ENCODE measurements around the gene IFT20.

Gene IFT20, protein sequence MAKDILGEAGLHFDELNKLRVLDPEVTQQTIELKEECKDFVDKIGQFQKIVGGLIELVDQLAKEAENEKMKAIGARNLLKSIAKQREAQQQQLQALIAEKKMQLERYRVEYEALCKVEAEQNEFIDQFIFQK

DNA sequence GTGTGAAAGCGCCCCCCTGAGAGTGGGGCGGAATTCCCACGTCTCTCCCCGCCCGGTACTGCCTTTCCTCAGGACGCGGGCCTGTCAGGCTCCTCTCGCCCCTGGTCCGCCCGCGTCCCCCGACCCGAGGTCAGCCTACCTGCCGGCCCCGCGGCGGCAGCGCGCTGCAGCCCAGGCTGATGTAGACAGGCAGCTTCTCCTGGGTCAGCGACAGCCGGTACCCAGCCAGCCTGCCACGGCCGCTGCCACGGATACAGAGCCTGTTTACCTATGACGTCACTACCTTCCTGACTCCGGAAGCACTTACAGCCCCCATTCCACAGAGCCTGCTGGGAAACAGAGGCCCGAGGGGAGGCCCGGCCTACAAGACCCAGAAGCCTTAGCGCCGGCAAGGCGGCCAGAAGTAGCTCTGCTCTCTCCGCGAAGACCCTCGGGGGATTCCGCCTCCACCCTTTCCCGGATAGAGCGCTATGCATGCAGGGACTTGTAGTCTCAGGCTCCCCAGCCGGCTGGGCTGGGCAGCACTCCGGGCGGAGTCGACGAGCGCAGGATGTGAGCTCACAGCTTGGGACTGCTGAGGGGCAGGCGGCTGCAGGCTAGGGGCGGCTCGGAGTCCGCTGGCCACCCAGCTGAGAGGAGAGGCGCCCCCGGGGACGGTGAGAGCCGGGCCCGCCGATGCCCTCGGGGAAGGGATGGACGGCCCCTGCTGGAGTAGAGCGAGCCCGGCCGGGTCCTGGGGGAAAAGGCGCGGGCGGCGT, at the start of gene IFT20, which contains the start of gene TNFAIP1:
IFT20 (minus strand) TSS at position 272 of the 758 bp plus-strand sequence. CDS start 3,487 bp downstream, outside the sequence.
TNFAIP1 (plus strand) TSS at position 561 of the 758 bp plus-strand sequence. CDS start 3,761 bp downstream, outside the sequence.
- DNase-seq: peak; percentile 99

DNA sequence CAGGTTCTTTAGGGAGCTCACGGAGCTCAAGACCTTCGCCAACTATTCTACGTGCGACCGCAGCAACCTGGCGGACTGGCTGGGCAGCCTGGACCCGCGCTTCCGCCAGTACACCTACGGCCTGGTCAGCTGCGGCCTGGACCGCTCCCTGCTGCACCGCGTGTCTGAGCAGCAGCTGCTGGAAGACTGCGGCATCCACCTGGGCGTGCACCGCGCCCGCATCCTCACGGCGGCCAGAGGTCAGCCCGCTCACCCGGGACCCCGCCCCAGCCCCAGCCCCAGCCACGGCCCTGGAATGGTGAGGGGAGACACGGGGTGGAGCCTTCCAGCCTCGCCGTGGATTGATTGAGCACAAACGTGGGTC, 49.7 kb upstream of the IFT20 start:
- DNase-seq: no peak

DNA sequence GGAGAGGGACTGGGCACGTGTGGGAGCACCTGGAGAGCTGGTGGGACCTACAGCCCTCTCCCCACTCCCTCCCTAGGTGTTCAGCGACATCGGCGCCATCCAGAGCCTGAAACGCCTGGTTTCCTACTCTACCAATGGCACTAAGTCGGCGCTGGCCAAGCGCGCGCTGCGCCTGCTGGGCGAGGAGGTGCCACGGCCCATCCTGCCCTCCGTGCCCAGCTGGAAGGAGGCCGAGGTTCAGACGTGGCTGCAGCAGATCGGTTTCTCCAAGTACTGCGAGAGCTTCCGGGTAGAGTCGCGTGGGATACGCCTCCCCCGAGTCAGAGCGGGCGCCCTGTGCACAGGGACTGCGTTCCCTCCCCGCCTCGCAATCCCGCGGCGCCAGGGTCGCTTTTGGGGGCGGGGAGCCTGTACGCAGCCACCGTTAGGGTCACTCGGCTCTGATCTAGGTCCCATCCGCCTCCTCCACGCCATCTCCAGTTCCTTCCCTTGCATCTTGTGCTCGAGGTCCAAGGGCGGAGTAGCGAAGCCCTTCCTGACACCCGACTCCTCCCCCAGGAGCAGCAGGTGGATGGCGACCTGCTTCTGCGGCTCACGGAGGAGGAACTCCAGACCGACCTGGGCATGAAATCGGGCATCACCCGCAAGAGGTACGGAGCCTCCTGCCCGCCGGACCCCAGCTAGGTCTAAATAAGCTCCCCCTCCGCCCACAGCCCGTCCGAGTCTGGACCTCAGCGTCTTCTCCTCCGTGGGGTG, 49.2 kb upstream of the IFT20 start:
- DNase-seq: peak; percentile 61

DNA sequence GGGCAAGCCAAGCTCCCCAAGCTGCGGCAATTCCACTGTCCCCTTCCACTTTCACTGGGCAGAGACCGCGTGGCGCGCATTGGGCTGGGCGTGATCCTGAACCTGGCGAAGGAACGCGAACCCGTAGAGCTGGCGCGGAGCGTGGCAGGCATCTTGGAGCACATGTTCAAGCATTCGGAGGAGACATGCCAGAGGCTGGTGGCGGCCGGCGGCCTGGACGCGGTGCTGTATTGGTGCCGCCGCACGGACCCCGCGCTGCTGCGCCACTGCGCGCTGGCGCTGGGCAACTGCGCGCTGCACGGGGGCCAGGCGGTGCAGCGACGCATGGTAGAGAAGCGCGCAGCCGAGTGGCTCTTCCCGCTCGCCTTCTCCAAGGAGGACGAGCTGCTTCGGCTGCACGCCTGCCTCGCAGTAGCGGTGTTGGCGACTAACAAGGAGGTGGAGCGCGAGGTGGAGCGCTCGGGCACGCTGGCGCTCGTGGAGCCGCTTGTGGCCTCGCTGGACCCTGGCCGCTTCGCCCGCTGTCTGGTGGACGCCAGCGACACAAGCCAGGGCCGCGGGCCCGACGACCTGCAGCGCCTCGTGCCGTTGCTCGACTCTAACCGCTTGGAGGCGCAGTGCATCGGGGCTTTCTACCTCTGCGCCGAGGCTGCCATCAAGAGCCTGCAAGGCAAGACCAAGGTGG, 46.0 kb upstream of the IFT20 start:
- no peak for DNase-seq

DNA sequence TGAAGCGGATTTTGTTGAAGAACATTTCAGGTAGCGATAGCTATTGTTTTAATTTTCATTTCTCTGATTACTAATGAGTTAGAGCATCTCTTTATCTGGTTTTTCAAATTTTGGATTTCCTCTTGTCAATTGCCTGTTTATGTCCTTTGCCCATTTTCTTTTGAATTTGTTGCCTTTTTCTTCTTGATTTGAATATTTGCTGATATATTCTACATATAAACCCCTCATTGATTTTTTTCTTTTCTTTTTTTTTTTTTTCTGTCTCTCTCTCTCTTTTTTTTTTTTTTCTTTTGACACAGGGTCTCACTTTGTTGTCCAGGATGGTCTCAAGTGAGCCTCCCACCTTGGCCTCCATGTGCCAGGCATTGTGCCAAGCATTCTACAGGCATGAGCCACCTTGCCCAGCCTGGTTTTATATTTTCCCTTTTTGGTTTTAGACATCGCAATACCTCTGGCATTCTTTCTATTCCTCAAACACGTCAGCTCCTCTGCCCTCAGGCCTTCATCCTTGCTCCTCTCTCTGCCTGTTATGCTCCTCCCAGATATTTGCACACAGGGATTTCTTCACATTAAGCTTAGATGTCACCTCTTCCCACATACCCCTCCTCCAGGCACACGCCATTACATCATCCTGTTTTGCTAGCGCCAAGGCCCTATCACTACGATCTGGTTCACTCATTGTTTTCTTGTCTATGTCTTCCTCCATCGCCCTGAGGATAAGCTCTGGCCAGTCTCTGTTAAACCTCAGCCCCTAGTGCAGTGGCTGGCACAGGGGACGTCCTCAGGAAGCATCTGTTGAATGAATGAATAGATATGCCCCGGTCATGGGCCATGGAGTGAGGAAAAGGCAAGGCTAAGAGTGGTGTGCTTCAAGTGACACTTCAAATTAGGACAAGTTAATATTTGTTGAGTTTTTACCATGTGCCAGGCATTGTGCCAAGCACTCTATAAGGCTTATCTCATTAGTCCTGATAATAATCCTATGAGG, 44.8 kb upstream of the IFT20 start:
- DNase-seq: no peak

DNA sequence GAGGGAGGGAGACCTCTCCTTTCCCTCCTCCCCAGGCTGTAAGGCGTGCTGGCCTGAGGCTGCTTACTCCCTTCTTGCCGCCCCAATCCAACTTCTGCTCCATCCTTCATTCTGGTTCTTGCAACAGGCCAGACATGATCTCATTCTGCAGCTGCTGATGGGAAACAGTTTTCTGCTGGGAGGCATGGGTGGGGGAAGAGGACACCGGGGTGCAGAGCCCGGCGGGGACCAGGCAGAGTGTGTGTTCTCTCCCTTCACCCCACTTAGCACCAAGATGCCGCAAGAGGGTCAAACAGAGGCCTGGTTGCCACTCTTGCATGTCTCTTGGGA, 37.6 kb upstream of the IFT20 start:
- no peak for DNase-seq

DNA sequence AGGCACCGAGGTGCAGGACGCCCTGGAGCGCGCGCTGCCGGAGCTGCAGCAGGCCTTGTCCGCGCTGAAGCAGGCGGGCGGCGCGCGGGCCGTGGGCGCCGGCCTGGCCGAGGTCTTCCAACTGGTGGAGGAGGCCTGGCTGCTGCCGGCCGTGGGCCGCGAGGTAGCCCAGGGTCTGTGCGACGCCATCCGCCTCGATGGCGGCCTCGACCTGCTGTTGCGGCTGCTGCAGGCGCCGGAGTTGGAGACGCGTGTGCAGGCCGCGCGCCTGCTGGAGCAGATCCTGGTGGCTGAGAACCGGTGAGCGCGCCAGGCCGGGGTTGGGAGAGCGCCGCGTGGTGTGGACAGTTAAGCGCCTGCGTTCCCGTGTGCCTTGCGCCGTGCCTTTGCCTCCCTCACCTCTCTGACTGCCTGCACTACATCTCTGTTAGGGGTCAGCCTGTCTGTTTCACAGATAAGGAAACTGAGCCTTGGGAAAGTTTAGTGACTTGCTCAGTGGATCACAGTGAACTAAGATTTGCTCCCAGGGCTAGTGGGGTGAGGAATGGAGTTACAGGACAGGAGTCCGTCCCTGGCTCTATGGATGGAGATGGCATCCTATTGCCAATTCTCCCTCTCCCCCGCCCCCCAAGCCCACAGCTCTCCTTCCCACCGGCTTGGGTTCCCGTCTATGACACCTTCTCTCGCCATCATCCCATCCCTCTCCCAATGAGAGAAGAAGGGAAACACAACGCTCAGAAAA, 37.1 kb upstream of the IFT20 start:
- DNase-seq: peak; percentile 9

DNA sequence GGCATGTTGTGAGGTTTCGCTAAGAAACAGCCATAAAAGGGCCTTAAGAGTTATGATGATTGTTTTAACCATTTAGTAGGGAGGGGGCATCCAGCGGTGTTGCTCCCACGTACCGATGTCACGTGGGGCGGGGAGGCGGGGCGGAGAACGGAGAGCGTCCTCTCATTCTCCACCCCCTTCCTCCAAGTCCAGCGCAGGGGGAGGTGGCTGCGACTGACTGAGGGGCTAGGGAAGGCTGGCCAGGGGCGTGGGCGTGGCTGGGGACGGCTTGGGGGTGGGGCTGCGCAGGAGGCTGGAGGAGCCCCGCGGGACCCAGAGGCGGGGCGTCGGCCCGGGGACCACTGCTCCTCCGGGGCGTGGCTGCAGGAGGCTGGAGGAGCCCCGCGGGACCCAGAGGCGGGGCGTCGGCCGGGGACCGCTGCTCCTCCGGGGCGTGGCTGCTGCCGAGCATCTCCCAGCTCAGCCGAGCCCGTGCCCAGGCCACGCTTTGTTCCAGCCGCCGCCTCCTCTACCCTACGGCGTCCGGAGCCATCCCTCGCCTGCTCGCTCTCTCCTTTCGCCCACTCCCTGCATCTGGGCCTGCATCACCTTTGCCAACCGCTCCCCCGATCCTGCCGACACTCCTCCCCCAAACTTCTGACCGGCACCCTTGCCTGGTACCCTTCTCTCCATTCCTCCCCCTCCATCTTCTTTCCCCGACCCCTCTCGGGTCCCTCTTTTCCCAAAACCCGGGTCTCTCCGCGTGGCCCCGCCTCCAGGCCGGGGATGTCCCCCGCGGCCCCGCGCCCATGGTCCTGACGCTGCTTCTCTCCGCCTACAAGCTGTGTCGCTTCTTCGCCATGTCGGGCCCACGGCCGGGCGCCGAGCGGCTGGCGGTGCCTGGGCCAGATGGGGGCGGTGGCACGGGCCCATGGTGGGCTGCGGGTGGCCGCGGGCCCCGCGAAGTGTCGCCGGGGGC, 36.3 kb upstream of the IFT20 start, which contains the start of gene SARM1:
SARM1 (plus strand) TSS at position 450 of the 958 bp plus-strand sequence; CDS start at position 789, 339 bp downstream.
- DNase-seq: peak; percentile 91

DNA sequence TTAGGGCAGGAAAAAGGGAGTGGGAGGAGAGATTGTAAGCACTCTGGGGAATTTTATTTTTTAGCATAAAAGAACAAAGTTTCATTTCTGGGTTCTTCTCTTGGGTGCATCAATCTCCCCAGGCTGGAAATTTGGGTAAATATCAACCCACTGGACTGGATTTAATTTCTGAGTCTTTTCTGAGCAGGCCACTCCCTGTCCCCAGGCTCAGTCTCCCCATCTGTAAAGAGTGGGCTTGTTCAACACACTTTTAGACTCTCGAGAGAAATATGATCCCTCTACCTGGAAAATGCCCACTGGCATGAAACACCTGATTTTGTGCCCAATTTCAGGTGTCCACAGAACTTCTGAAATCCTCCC, 35.5 kb upstream of the IFT20 start:
- DNase-seq: no peak

DNA sequence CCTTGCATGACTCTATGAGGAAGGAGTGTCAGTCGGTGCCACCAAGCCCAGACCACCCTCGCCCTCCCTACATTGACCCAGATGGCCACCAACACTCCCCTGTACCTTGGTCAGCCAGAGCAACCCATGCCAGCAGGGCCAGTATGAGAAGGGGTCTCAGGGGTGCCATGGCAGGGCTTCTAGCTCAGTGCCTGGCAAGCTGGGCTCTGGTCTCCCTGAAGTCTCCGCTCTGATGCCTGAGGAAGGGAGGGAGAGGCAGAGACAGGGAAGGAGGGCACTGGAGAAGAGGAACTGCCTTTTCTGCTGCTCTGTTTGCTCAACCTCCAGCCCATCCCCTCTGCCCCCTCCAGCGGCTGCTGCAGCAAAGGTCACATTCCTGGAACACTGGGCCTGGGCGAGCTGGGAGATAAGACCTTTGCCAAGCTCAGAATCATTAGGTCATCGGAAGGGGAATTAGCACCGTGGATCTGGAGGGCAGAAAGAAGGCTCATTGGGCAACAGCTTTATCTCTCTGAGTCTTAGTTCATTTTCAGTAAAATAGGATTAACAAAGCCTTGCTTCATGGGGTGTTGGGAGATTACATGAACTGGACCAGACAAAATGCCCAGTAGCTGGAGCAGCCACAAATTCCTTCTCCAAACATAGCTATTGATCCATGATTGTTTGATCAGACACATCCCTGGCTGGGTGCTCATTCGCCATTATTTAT, 34.9 kb upstream of the IFT20 start, which contains the start of gene VTN:
VTN (minus strand) TSS at position 273 of the 709 bp plus-strand sequence; CDS start at position 169, 104 bp downstream.
- DNase-seq: no peak

DNA sequence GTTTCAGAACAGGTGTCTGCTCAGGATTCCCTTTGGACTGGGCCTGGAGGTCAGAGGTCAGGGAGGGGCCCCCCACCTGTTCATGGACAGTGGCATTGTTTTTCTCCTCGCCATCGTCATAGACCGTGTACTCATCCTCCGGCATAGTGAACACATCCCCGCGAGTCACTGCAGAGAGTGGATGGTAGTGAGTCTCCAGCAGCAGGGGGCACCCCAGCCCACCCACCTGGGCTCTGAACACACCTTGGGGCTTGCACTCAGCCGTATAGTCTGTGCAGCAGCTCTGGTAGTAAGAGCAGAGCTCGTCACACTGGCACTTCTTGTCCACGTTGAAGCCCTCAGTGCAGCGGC, 34.4 kb upstream of the IFT20 start:
- no peak for DNase-seq

DNA sequence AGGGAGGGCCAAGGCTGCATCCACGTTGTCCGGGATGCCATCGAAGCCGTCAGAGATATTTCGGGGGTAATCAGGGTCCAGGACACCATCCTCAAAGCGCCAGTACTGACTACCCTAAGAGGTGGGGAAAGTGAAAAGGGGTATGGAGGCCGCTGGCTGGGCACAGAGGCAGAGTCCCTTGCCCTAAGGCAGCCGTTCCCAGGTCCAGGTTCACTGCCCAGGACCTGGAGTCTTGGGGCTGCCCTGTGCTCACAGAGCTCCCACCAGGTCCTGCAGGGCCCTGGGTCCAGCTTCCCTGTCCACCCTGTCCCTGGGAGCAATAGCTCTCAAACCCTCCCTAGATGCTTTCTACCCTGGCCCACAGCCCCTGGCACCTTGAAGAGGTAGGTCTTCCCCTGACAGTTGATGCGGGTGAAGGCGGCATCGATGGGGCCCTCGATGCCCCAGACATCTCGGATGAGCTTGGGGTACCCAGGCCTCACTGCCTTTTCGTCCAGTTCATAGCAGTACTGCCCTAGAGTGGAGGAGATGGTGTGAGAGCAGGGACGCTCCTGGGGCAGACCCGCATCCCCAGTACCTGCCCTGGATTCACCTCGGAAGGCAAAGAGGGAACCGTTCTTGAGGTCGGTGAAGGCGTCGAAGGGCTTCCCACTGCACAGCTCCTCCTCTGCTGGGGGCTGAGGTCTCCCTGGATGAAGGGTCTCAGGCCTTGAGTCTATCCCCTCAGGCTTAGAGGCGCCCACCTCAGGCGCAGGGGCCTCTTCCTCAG, 33.8 kb upstream of the IFT20 start:
- DNase-seq: no peak

DNA sequence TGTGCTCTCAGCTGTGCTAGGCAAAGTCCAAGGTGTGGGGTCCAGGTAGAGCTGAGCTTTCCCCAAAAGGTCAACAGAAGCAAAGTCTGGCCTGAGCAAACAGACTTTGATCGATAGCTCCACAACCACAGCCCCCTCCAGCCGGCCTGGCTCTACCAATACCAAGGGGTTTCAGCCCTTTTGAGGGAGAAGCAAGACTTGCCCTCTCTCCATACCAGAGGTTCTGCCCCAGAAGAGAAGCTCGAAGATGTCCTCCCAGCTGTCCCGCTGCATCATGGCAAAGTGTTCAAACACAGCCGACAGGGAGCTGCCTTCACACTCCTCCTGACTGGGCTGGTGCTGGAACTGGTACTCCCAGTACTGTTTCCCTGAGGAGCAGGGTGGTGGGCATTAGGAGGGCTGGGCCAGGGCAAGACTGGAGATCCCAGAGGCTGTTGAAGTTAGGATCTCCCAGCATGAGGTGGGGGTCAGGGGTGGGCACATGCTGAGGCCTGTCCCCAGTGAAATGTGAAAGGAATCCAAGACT, 33.1 kb upstream of the IFT20 start:
- no peak for DNase-seq

DNA sequence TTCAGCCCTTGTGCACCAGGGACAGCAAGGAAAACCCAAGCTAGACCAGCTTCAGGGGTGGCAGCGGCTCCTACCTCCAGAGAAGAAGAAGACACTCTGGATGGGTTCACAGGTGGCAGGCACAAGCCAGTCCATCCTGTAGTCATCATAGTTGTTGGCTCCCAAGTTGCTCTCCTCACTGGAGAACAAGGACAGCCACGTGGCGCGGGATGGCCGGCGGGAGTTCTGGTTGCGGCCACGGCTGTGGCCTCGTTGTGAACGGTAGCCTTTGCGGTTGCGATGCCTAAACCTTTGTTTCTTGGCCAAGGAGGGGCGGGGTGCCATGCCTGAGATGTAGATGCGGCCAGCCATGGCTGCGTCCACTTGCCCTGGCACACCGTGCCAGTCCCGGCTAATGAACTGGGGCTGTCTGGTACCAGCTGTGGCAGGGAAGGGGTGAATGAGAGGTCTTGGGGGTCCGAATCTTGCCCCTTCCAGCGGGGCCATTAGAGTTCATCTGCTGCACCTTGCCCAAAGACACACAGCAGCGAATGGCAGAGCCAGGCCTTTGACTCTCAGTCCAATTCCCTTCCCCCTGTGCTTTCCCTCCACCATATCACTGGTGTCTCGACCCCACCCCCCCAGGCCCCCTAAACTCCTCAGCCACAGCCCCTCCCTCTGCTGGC, 32.5 kb upstream of the IFT20 start:
- DNase-seq: no peak

DNA sequence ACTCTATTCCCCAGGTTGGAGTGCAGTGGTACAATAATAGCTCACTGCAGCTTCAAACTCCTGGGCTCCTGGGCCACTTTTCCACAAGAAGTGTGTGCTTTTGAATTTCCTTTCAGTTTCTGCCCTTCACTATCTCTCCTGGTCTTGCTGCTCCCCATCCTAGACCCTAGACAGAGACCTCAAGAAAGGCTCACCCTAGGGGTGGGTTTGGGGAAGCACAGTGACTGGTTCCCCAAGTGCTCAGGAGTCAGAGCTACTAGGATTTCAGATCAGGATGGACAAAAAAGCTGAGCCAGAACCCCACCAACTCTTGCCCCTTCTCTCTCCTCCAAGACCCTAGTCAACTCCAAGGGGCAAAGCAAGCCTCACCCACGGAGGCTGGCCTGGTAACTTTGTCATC, 31.3 kb upstream of the IFT20 start:
- no peak for DNase-seq

DNA sequence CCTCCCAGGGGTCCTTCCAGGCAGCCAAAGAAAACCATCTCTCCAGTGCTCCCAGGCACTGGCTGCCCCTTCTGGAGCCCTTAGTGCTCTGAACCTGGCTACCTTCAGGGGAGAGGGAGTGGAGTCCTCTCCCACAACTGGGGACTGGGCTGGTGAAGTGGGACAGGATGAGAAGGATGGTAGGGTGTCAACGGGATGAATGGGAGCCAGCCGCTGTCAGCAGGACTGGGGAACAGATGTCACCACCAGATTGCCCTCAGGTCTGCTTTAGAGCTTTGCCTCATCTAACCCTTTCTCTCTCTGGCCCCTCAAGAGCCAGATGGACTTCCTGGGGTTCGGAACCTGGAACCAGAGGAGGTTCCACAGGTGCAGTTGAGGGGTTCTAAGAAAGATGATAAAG, 30.2 kb upstream of the IFT20 start:
- DNase-seq: no peak

DNA sequence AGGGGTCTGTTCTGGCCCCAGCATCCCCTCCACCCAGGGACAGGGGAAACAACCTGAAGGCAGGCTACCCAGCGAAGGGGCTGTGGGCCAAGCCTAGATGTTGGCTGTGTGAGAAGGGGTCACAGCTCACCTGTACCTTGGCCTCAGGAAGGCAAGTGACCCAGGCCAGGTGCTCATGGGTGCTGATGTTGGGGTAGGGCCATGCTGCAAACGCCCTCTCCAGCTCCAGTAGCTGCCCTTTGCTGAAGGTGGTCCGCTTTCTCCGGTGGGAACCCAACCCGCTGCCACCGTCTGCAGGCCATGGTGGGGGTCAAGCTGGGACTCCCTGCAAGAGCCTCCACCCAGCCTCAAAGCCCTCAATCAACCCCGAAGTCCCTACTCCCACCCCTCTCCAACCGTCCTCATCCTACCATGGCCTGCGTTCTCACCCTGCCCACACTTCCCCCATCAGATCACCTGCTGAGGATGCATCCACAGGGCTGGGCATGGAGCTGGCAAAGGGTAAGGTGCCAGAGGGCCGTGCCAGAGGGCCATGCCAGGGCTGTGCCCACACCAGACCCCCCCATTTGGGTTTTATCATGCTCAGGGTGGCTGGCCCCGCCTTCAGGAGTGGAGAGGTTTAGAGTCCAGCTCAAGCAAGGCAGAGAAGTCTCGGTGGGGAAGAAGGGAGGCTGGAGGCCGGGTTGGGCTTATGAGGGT, 29.5 kb upstream of the IFT20 start, which contains the start of gene SEBOX:
SEBOX (minus strand) TSS at position 535 of the 699 bp plus-strand sequence; CDS start at position 487, 48 bp downstream.
- DNase-seq: no peak

All from CD4-positive, alpha-beta T cell treated with Interleukin-12 subunit alpha and Interleukin-12 subunit beta, for 1 hour (primary cell).